ENCODE data around the gene FAM187B. TPM values are rescaled to one million over a fixed set of nuclear protein-coding genes. Genes with fewer than 3 reads are reported as not detected.

Gene FAM187B
- total and polyA plus RNA-seq, 4 donors: 0.17 TPM; not detected in 3

GRCh38 chr19:35261356-35262100, 33.0 kb upstream of the FAM187B start:
- 84% methylated on average over 12 of the region's 12 CpGs for WGBS
- no peak overlapping the region for H3K27ac ChIP-seq (ENCODE audit: low read depth in 1 of 2, low read length in 2 of 2)
- DNase-seq (ENCODE audit: low spot score): no peak

More at GRCh38 chr19:35261356-35262100, 33.0 kb upstream of the FAM187B start:
- no peak for TF ChIP-seq ATF3 (IDR thresholded peaks at IDR 0.05)
- no peak for TF ChIP-seq ZBTB33 (IDR thresholded peaks at IDR 0.05)
- TF ChIP-seq YY1 (IDR thresholded peaks at IDR 0.05): no peak
- no peak for TF ChIP-seq CTCF (IDR thresholded peaks at IDR 0.05; ENCODE audit: low read depth, low read length, missing input control)
- no peak for TF ChIP-seq REST (IDR thresholded peaks at IDR 0.05)
- no peak for TF ChIP-seq RAD21 (IDR thresholded peaks at IDR 0.05)
- TF ChIP-seq NR2F2 (IDR thresholded peaks at IDR 0.05): no peak
- TF ChIP-seq JUND (IDR thresholded peaks at IDR 0.05): no peak
- TF ChIP-seq SP1 (IDR thresholded peaks at IDR 0.05): no peak
- TF ChIP-seq TAF1 (conservative IDR thresholded peaks at IDR 0.05): no peak
- no peak for TF ChIP-seq FOXA1 (IDR thresholded peaks at IDR 0.05)
- no peak for TF ChIP-seq GABPA (IDR thresholded peaks at IDR 0.05 in 1 of 2, conservative IDR thresholded peaks at IDR 0.05 in 1 of 2)
- no peak for TF ChIP-seq EGR1 (IDR thresholded peaks at IDR 0.05; ENCODE audit: low read depth in 2 of 2)
- no peak for TF ChIP-seq HNF4G (IDR thresholded peaks at IDR 0.05)
- no peak for TF ChIP-seq MAX (IDR thresholded peaks at IDR 0.05)
- TF ChIP-seq RXRA (IDR thresholded peaks at IDR 0.05): no peak
- TF ChIP-seq HNF4A (conservative IDR thresholded peaks at IDR 0.05): no peak
- Histone ChIP-seq H3K9ac (ENCODE audit: low read depth in 1 of 2, low read length in 2 of 2) (no peak overlapping the region), H3K9me3 (ENCODE audit: control insufficient read depth in 4 of 4, low read length in 3 of 4) (no peaks in the 10 kb centered on the region), H3K27me3 (ENCODE audit: control insufficient read depth in 4 of 4, insufficient read depth in 4 of 4, low read length in 3 of 4) (no peaks in the 10 kb centered on the region), H3K4me1 (ENCODE audit: control insufficient read depth in 4 of 4, insufficient read depth in 4 of 4, low read length in 3 of 4) (peaks cover 7 to 74% (median 56%) of the 10 kb centered on the region in 4 donors), H3K36me3 (ENCODE audit: control insufficient read depth in 4 of 4, insufficient read depth in 3 of 4, low read depth in 1 of 4, low read length in 3 of 4) (peaks cover 0 to 10% (median 4%) of the 10 kb centered on the region in 4 donors), H3K4me3 (ENCODE audit: low read depth in 1 of 3, low read length in 3 of 3) (no peak overlapping the region)

Measured in liver (tissue), 9 donors.